HCT116 (cell line): ENCODE measurements around the gene SCAF1.

Experiments
- EZH2 ChIP-seq: fragments of 200-600 bp; sonication (generic); IDR thresholded peaks from 2 replicates; pipeline ENCODE4 v1.6.1; 2017; ENCODE audit warnings: antibody characterized with exemption, mixed run types
- YY1 ChIP-seq: IDR thresholded peaks from 2 replicates; pipeline ENCODE4 v1.6.1; 2011; ENCODE audit warnings: low read length, low read depth, moderate library complexity, mild to moderate bottlenecking; ENCODE audit not compliant: insufficient replicate concordance; ENCODE audit errors: extremely low read depth
- ZFX ChIP-seq: fragments of 450-650 bp; IDR thresholded peaks from 2 replicates; pipeline ENCODE4 v1.6.1; 2017
- TF ChIP-seq, protein P1 (sequence below), 3 experiments: fragments of 200-600 bp in 1 of 3; sonication (generic) in 1 of 3; IDR thresholded peaks in 2 of 3; conservative IDR thresholded peaks in 1 of 3; 2 replicates each; pipeline ENCODE4 v1.5.1; 2012 to 2017; ENCODE audit warnings: low read depth in 2 of 3, low read length in 2 of 3, antibody characterized with exemption in 1 of 3, borderline replicate concordance in 1 of 3, control low read depth in 1 of 3, mild to moderate bottlenecking in 1 of 3, mixed read lengths in 1 of 3, mixed run types in 1 of 3, moderate library complexity in 1 of 3; ENCODE audit not compliant: insufficient read depth in 1 of 3

DNA sequence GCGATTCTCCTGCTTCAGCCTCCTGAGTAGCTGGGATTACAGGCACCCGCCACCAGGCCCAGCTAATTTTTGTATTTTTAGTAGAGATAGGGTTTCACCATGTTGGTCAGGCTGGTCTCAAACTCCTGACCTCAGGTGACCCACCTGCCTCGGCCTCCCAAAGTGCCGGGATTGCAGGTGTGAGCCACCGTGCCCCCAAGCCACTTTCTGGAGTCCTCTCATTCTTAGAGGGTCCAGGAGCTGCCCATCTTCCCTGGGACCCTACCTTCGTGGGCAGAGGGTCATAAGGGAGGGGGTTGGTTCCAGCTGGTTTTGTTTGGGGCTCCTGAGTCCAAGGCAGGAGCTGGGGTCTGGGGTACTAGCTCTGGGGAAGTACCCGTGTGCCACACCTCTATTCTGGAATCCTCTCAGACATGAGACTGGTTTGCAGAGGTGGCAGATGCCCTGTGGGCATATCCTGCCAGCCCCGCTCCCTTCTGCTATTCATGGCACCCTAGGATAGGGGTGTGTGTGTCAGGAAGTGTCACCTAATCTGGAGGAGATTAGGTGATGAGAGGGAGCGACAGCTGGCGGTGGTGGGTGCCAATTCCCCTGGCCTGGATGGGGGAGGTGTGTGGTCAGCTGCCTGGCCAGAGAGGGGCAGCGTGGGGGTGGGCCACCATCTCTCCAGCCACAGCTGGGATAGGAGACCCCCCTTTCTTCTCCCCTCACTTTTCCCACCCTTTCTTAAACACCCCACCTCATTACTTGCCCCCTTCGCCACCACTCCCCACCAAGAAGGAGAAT is 37.2 kb downstream of the SCAF1 start:
- TF ChIP-seq EZH2, result no peak
- TF ChIP-seq, protein P1, sequence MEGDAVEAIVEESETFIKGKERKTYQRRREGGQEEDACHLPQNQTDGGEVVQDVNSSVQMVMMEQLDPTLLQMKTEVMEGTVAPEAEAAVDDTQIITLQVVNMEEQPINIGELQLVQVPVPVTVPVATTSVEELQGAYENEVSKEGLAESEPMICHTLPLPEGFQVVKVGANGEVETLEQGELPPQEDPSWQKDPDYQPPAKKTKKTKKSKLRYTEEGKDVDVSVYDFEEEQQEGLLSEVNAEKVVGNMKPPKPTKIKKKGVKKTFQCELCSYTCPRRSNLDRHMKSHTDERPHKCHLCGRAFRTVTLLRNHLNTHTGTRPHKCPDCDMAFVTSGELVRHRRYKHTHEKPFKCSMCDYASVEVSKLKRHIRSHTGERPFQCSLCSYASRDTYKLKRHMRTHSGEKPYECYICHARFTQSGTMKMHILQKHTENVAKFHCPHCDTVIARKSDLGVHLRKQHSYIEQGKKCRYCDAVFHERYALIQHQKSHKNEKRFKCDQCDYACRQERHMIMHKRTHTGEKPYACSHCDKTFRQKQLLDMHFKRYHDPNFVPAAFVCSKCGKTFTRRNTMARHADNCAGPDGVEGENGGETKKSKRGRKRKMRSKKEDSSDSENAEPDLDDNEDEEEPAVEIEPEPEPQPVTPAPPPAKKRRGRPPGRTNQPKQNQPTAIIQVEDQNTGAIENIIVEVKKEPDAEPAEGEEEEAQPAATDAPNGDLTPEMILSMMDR (IDR thresholded peaks at IDR 0.05 in 2 of 3, conservative IDR thresholded peaks at IDR 0.05 in 1 of 3; ENCODE audit: borderline replicate concordance in 1 of 3, insufficient read depth in 1 of 3, low read depth in 2 of 3, low read length in 2 of 3), result no peak
- TF ChIP-seq YY1, result no peak
- no peak for TF ChIP-seq ZFX
